Measurements from ENCODE around the gene KCNH2.
"Not testable (repeated sequence)": the region's sequence is repeated elsewhere in the genome, so short reads cannot be mapped to it uniquely, and the experiment has no call there.

Gene KCNH2

GRCh38 chr7:150936018-150936417 lies 42.1 kb downstream of the KCNH2 start:
- no peak for DNase-seq (ENCODE audit: low read depth in 2 of 2)

DNA sequence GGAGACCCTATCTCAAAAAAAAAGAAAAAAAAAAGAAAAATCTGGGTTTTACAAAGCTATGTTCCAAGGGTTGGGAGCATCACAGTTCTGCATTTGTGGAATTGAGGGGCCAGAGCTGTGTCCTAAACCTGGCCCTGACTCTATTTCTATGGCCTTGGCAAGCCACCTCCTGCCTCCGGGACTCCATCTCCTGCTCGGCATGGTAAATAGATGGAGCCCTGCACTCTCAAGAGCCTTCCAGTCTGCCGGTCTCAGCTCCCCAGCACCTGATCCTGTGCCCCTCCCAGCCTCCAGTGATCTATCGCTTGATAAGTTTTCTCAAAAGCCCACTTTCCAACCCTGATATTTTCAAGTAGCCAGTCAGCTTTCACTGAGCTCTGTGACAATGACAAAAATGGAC lies 43.0 kb downstream of the KCNH2 start:
- DNase-seq (ENCODE audit: low read depth in 2 of 2) = no peak

DNA sequence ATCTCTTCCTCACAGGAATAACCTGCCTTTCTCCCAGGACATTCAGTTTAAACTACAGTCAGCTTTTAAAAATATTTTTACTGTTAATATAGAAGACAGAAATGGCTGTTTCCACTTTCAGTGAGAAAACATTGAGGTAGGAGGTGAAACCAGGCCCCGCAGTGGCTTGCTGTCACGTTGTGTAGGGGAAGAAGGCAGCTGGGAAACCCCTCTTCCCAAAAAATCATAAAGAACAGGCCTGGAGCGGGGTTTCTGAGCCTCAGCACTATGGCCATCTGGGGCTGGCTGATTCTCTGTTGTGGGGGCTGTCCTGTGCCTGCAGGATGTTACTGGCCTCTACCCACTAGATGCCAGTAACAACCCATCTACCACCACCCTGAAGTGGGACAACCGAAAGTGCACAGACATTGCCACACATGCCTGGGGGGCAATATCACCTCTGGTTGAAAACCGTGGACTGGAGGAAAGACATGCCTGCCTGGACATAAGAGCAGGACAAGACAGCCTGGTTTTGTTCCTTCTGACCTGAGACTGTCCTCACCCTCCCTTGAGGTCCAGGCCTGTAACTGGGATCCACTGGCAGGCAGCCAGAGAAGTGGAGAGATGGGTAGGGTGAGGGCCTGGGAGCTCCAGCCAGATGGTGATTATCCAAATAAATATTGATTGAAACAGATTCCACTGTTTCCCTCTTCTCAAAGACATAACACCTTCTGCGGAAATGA lies 43.9 kb downstream of the KCNH2 start:
- DNase-seq (ENCODE audit: low read depth in 2 of 2) = no peak

GRCh38 chr7:150931199-150931869 lies 46.8 kb downstream of the KCNH2 start:
- DNase-seq (ENCODE audit: low read depth in 2 of 2) = no peak

DNA sequence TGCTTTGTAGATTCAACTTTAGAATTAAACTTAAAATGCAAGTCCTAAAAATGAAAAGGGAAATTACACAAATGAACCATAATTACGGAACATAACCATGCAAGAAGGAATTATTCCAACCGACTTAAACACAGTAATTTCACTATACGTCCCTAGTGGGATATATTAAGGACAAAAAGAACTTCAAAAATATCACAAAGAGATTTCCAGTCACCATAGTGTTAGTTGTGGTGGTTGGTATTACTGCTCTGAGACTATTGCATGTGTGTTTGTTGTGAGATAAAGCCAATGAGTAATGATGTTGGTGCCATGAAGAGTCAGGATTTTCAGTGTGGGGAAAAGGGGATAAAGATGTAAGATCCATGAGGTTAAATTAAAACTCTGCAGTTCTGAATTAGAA lies 49.6 kb downstream of the KCNH2 start:
- no peak for DNase-seq (ENCODE audit: low read depth in 2 of 2)

DNA sequence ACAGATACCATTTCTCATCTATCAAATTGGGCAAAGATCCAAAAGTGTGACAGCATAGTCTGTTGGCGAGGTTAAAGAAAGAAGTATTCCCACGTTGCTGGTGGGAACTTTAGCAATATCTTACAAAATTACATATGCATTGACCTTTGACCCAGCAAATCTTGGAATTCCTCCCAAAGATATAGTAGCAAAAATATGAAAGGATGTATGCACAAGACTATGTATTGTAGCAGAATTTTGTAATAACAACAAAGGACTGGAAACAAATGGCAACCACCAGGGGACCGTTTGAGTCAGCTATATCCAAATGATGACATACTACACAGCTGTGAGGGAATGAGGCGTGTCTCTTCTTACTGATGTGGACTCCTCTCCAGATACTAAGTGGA lies 50.2 kb downstream of the KCNH2 start:
- DNase-seq (ENCODE audit: low read depth in 2 of 2) = no peak

GRCh38 chr7:150927157-150927955 lies 50.8 kb downstream of the KCNH2 start:
- DNase-seq (ENCODE audit: low read depth in 2 of 2) = no peak

DNA sequence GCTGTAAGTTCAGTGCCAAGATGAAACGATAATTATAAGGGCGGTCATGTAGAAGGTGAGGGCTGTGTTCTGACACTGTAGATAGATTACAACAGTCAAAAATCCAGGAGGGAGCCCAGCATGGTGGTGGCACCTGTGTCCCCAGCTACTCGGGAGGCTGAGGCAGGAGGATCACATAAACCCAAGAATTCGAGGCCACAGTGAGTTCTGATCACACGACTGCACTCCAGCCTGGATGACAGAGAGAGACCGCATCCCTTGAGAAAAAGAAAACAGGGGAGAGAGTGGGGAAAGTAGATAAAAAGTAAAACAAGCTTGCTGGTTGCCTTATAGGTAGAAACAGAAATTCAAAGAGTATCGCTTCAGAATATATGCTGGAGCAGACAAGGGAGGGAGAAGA lies 52.1 kb downstream of the KCNH2 start:
- DNase-seq (ENCODE audit: low read depth in 2 of 2) = no peak

GRCh38 chr7:150924369-150924781 lies 53.7 kb downstream of the KCNH2 start:
- DNase-seq (ENCODE audit: low read depth in 2 of 2) = no peak

- no peak for DNase-seq (ENCODE audit: low read depth in 2 of 2)
These were observed 54.3 kb downstream of the KCNH2 start for GRCh38 chr7:150923802-150924201.

- DNase-seq (ENCODE audit: low read depth in 2 of 2) = no peak
These were observed 54.9 kb downstream of the KCNH2 start for GRCh38 chr7:150923196-150923595.

- no peak for DNase-seq (ENCODE audit: low read depth in 2 of 2)
These were observed 59.0 kb downstream of the KCNH2 start for GRCh38 chr7:150919160-150919559.

GRCh38 chr7:150918378-150918777 lies 59.7 kb downstream of the KCNH2 start:
- no peak for DNase-seq (ENCODE audit: low read depth in 2 of 2)

DNA sequence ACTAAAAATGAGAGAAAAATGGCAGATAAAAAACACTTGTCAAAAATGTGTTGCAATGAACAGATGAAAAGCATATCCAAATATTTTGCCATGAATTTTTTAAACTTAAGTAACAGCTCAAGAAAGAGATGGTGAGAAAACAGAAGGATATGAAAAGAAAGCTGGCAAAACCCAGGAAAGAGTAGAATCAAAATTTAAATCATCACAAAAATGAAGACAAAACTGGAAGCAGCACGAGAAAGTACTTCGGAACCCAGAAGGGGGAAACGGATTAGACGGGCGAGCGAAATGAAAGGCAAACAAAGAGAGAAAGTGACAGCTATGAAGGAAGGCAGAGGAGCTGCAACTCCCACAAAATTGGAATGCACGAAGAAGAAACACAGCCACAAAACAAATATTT lies 60.2 kb downstream of the KCNH2 start:
- no peak for DNase-seq (ENCODE audit: low read depth in 2 of 2)

- no peak for DNase-seq (ENCODE audit: low read depth in 2 of 2)
These were observed 61.5 kb downstream of the KCNH2 start for GRCh38 chr7:150916670-150917069.

- DNase-seq (ENCODE audit: low read depth in 2 of 2) = no peak
These were observed 63.2 kb downstream of the KCNH2 start for GRCh38 chr7:150914966-150915365.

GRCh38 chr7:150914196-150914595 lies 63.9 kb downstream of the KCNH2 start:
- no peak for DNase-seq (ENCODE audit: low read depth in 2 of 2)

DNA sequence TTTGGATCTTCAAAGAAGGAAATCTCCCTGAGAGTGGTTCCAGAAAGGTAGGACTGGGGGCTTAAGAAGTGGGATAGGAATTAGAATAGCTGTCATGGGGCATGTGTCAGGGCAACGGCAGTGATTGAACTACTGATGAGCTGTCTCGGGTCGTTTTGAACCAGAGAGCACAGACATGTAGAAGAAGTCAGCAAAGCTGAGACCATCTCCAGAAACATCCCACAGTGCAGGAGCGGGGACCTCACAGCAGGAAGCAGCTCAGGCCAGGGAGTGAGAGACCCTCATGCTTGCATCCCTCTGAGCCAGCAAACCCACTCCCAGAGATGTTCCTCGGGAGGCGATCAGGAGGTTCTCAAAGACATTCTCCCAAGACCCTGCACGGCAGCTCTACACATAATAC lies 65.7 kb downstream of the KCNH2 start:
- DNase-seq (ENCODE audit: low read depth in 2 of 2) = no peak

GRCh38 chr7:150911590-150912267 lies 66.4 kb downstream of the KCNH2 start:
- no peak for DNase-seq (ENCODE audit: low read depth in 2 of 2)

GRCh38 chr7:150910996-150911422 lies 67.1 kb downstream of the KCNH2 start:
- DNase-seq (ENCODE audit: low read depth in 2 of 2) = no peak

DNA sequence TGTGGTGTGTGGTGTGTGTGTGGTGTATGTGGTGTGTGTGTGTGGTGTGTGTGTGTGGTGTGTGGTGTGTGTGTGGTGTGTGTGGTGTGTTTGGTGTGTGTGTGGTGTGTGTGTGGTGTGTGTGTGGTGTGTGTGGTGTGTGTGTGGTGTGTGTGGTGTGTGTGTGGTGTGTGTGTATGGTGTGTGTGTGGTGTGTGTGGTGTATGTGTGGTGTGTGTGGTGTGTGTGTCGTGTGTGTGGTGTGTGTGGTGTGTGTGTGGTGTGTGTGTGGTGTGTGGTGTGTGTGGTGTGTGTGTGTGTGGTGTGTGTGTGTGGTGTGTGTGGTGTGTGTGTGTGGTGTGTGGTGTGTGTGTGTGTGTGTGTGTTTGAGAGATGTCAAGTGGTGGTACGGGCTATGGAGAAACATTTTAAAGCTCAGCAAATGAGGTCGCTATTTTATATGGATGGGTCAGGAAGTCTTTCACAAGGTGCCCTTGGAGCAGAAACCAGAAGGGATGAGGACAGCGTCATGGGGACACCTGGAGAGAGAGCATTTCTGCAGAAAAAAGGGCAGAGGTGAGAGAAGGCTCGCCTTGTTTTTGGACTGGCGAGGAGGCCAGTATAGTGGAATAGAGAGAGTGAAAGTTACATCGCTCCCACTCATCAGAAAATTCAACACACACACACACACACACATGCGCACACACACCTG lies 67.7 kb downstream of the KCNH2 start:
- DNase-seq (ENCODE audit: low read depth in 2 of 2) = not testable (repeated sequence)
